ENCODE results near the gene IFRD2.
"Not testable (repeated sequence)": the region's sequence is repeated elsewhere in the genome, so short reads cannot be mapped to it uniquely, and the experiment has no call there.

The IFRD2 gene

GRCh38 chr3:50278880-50279224, 13.4 kb downstream of the IFRD2 start, which contains the start of gene LSMEM2:
Gene LSMEM2, plus strand, starts transcription at chr3:50279087. Its CDS starts 27 bp downstream, at chr3:50279114.
- DNase-seq: no peak

GRCh38 chr3:50278123-50278879, 13.9 kb downstream of the IFRD2 start:
- DNase-seq: no peak

- no peak for DNase-seq
Observed at GRCh38 chr3:50276762-50277101, 15.5 kb downstream of the IFRD2 start.

GRCh38 chr3:50275996-50276761, 16.1 kb downstream of the IFRD2 start:
- no peak for DNase-seq

GRCh38 chr3:50275141-50275995, 16.9 kb downstream of the IFRD2 start:
- no peak for DNase-seq

GRCh38 chr3:50274371-50275104, 17.7 kb downstream of the IFRD2 start:
- peak; percentile 57 for DNase-seq

- DNase-seq: no peak
Observed at GRCh38 chr3:50273689-50274065, 18.6 kb downstream of the IFRD2 start.

- peak; percentile 87 for DNase-seq
Observed at GRCh38 chr3:50272911-50273688, 19.1 kb downstream of the IFRD2 start.

GRCh38 chr3:50272538-50272910, 19.7 kb downstream of the IFRD2 start:
- DNase-seq: not testable (repeated sequence)

GRCh38 chr3:50271314-50271936, 20.8 kb downstream of the IFRD2 start:
- DNase-seq: no peak

- DNase-seq: no peak
Observed at GRCh38 chr3:50270422-50271224, 21.6 kb downstream of the IFRD2 start.

GRCh38 chr3:50269977-50270413, 22.2 kb downstream of the IFRD2 start:
- no peak for DNase-seq

- no peak for DNase-seq
Observed at GRCh38 chr3:50269460-50269859, 22.8 kb downstream of the IFRD2 start.

GRCh38 chr3:50268703-50269451, 23.4 kb downstream of the IFRD2 start, which contains the start of gene SEMA3B:
Gene SEMA3B, plus strand, starts transcription at chr3:50269147. Its CDS starts 94 bp downstream, at chr3:50269241.
- DNase-seq: no peak

- no peak for DNase-seq
Observed at GRCh38 chr3:50268276-50268675, 24.0 kb downstream of the IFRD2 start.

- DNase-seq: no peak
Observed at GRCh38 chr3:50267280-50267913, 24.8 kb downstream of the IFRD2 start.

GRCh38 chr3:50266836-50267235, 25.4 kb downstream of the IFRD2 start:
- no peak for DNase-seq

GRCh38 chr3:50266017-50266416, 26.2 kb downstream of the IFRD2 start:
- DNase-seq: no peak

- DNase-seq: no peak
Observed at GRCh38 chr3:50265571-50265970, 26.7 kb downstream of the IFRD2 start.

Data from activated gamma-delta T cell treated with Interleukin-2 at 50 U/mL for 16 hours (primary cell).